ENCODE data around the gene ADH4. TPM values are rescaled to one million over a fixed set of nuclear protein-coding genes. Genes with fewer than 3 reads are reported as not detected.

The ADH4 gene
- total and polyA plus RNA-seq, 10 of the 15 experiments (the other 5 are each of a cell fraction or from before 2014, with no cell fraction given) = not detected

GRCh38 chr4:99161373-99162099, 17.4 kb upstream of the ADH4 start (continued):
- TF ChIP-seq CEBPZ (IDR thresholded peaks at IDR 0.05; ENCODE audit: low read depth, low read length) (no peak), TAF1 (IDR thresholded peaks at IDR 0.05; ENCODE audit: borderline replicate concordance, low read depth, low read length) (no peak), IRF4 (IDR thresholded peaks at IDR 0.05; ENCODE audit: low read depth, low read length) (no peak), BHLHE40 (IDR thresholded peaks at IDR 0.05; ENCODE audit: borderline replicate concordance in 1 of 2, low read depth in 2 of 2, low read length in 1 of 2) (no peak), RCOR1 (conservative IDR thresholded peaks at IDR 0.05; ENCODE audit: low read depth, low read length) (no peak), YBX1 (IDR thresholded peaks at IDR 0.05) (no peak)

- ATAC-seq (no peak), DNase-seq (ENCODE audit: low read depth, low spot score) (no peak), FAIRE-seq (no peak)
- 0% methylated on average over 1 of the region's 1 CpG for WGBS (ENCODE audit: insufficient coverage, insufficient replicate concordance, low lambda C conversion rate, missing lambda C conversion rate)
- no peaks in the 10 kb centered on the region for H4K20me1 ChIP-seq (ENCODE audit: control insufficient read depth, insufficient read depth)
- H3K4me2 ChIP-seq (ENCODE audit: control insufficient read depth, insufficient read depth) = no peak overlapping the region
- CTCF ChIA-PET = interaction anchor here (0.7 kb wide), 1 partner anchor 244 kb away, joined by 3 read pairs; no protein-coding TSS in a partner anchor
- POLR2A ChIA-PET = no interaction called here
- no peaks in the 10 kb centered on the region for H3K36me3 ChIP-seq (ENCODE audit: control insufficient read depth in 2 of 2, insufficient read depth in 2 of 2, low read length in 1 of 2)
- H3K9me3 ChIP-seq (replicated peaks; ENCODE audit: control insufficient read depth, insufficient read depth, low read length) = no peaks in the 10 kb centered on the region
- BruUV-seq (replicated peaks) = no TSS peak
- no peaks in the 10 kb centered on the region for H3K79me2 ChIP-seq (ENCODE audit: control insufficient read depth, insufficient read depth, low read length)
- no peaks in the 10 kb centered on the region for H3K27me3 ChIP-seq (replicated peaks in 1 of 2; ENCODE audit: control insufficient read depth in 2 of 2, insufficient read depth in 2 of 2, low read length in 1 of 2)
- H3K4me1 ChIP-seq (ENCODE audit: control insufficient read depth, insufficient read depth, low read length) = no peaks in the 10 kb centered on the region
- H3K9ac ChIP-seq (ENCODE audit: control insufficient read depth, insufficient read depth, low read length) = no peak overlapping the region
- intact Hi-C loops (cut with micrococcal nuclease; ENCODE audit: unreplicated experiment) = no loop called here
- H3K4me3 ChIP-seq = no peak overlapping the region
- H3K27ac ChIP-seq (ENCODE audit: control insufficient read depth, insufficient read depth) = no peak overlapping the region
- RAD21 ChIA-PET (ENCODE audit: unreplicated experiment) = no interaction called here
- in situ Hi-C loops (cut with MboI) = no loop called here
- H2AFZ ChIP-seq (ENCODE audit: control insufficient read depth, low read depth, low read length) = no peak overlapping the region
- SMC1A ChIA-PET (ENCODE audit: uncharacterized antibody, unreplicated experiment) = no interaction called here
- TF ChIP-seq ZZZ3 (IDR thresholded peaks at IDR 0.05; ENCODE audit: control insufficient read depth, insufficient read length, low read depth) = no peak
- no peak for TF ChIP-seq ZNF24 (IDR thresholded peaks at IDR 0.05)
- TF ChIP-seq RUNX3 (IDR thresholded peaks at IDR 0.05; ENCODE audit: low read length) = no peak
- no peak for TF ChIP-seq HDAC6 (IDR thresholded peaks at IDR 0.05; ENCODE audit: unreplicated experiment)
- TF ChIP-seq CHD4 (IDR thresholded peaks at IDR 0.05) = no peak
- no peak for TF ChIP-seq MTA2 (IDR thresholded peaks at IDR 0.05; ENCODE audit: low read depth)
- TF ChIP-seq SREBF2 (IDR thresholded peaks at IDR 0.05; ENCODE audit: low read length) = no peak
- TF ChIP-seq KDM1A (IDR thresholded peaks at IDR 0.05; ENCODE audit: borderline replicate concordance) = no peak
- no peak for TF ChIP-seq CUX1 (IDR thresholded peaks at IDR 0.05; ENCODE audit: insufficient replicate concordance, low read depth, low read length)
- TF ChIP-seq FOS (IDR thresholded peaks at IDR 0.05; ENCODE audit: borderline replicate concordance, extremely low read depth, insufficient read length) = no peak
Observed at GRCh38 chr4:99159699-99160098, 15.6 kb upstream of the ADH4 start.
